ENCODE results near the gene NUP205.
"Not testable (repeated sequence)": the region's sequence is repeated elsewhere in the genome, so short reads cannot be mapped to it uniquely, and the experiment has no call there.

Gene NUP205

GRCh38 chr7:135620980-135621850 lies 63.5 kb downstream of the NUP205 start:
- no peaks in the 10 kb centered on the region for H3K9me3 ChIP-seq (ENCODE audit: insufficient read depth, low read length, severe bottlenecking)
- H3K27me3 ChIP-seq (ENCODE audit: insufficient read depth, low read length, poor library complexity): no peaks in the 10 kb centered on the region
- H3K4me1 ChIP-seq (ENCODE audit: insufficient read depth, low read length): no peaks in the 10 kb centered on the region
- no peak overlapping the region for H3K9ac ChIP-seq (ENCODE audit: low read depth, low read length)
- H3K4me3 ChIP-seq (ENCODE audit: low read depth in 1 of 2, low read length in 2 of 2): no peak overlapping the region
- H2AFZ ChIP-seq (ENCODE audit: low read depth, low read length): no peak overlapping the region
- TF ChIP-seq, protein P1, sequence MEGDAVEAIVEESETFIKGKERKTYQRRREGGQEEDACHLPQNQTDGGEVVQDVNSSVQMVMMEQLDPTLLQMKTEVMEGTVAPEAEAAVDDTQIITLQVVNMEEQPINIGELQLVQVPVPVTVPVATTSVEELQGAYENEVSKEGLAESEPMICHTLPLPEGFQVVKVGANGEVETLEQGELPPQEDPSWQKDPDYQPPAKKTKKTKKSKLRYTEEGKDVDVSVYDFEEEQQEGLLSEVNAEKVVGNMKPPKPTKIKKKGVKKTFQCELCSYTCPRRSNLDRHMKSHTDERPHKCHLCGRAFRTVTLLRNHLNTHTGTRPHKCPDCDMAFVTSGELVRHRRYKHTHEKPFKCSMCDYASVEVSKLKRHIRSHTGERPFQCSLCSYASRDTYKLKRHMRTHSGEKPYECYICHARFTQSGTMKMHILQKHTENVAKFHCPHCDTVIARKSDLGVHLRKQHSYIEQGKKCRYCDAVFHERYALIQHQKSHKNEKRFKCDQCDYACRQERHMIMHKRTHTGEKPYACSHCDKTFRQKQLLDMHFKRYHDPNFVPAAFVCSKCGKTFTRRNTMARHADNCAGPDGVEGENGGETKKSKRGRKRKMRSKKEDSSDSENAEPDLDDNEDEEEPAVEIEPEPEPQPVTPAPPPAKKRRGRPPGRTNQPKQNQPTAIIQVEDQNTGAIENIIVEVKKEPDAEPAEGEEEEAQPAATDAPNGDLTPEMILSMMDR (IDR thresholded peaks at IDR 0.05; ENCODE audit: borderline replicate concordance, extremely low read depth, low read length, poor library complexity, severe bottlenecking): peak; percentile 83
- TF ChIP-seq EZH2 (IDR thresholded peaks at IDR 0.05; ENCODE audit: borderline replicate concordance, low read depth, low read length, severe bottlenecking): no peak
- no peaks in the 10 kb centered on the region for H3K79me2 ChIP-seq (ENCODE audit: insufficient read depth, low read length)
- H3K36me3 ChIP-seq (ENCODE audit: insufficient read depth, low read length): peaks cover 88% of the 10 kb centered on the region
- ATAC-seq (ENCODE audit: insufficient read depth, low read depth) (peak; percentile 64), DNase-seq (peak; percentile 35)
- H4K20me1 ChIP-seq (ENCODE audit: insufficient read depth, low read length): no peaks in the 10 kb centered on the region
- no peak overlapping the region for H3K27ac ChIP-seq (ENCODE audit: low read length)
- H3K4me2 ChIP-seq (ENCODE audit: insufficient read depth, low read length): no peak overlapping the region

DNA sequence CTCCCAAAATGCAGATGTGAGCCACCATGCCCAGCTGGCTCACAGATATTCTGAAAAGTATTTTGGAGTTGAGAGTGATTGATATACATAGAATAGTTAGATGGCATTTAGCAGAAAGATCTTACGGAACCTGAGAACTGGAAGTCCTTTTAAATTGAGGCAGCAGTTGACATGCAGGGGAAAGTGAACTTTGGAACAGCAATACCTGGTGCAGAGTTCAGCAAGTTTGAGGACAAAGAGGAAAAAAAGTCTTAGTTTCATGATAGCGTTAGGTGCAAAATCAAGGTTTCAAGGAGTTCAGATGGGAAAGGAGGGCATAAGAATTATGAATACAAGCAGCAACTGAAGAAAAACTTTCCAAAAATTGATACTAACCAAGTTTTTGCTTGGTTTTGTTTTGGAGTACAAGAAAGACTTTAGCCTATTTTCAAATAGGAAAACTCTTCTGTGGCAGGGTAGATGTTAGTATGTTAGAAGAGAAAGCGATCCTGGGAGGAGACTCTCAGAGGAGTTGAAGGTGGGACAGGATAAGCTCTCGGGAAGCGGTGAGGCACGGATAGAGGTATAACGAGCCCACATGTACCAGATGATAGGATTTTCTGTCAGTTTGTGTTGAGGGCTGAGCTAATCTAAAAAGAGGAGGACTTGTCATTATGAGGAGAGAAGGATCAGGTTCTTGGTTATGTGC lies 76.6 kb downstream of the NUP205 start:
- no peaks in the 10 kb centered on the region for H3K79me2 ChIP-seq (ENCODE audit: insufficient read depth, low read length)
- ATAC-seq (ENCODE audit: insufficient read depth, low read depth) (no peak), DNase-seq (no peak)
- no peak for TF ChIP-seq EZH2 (IDR thresholded peaks at IDR 0.05; ENCODE audit: borderline replicate concordance, low read depth, low read length, severe bottlenecking)
- TF ChIP-seq, protein P1 (IDR thresholded peaks at IDR 0.05; ENCODE audit: borderline replicate concordance, extremely low read depth, low read length, poor library complexity, severe bottlenecking): no peak
- no peaks in the 10 kb centered on the region; the same call in 1 of the 2 replicates for H4K20me1 ChIP-seq (ENCODE audit: insufficient read depth, low read length)
- no peak overlapping the region for H3K9ac ChIP-seq (ENCODE audit: low read depth, low read length)
- H3K4me1 ChIP-seq (ENCODE audit: insufficient read depth, low read length): no peaks in the 10 kb centered on the region
- no peak overlapping the region for H3K27ac ChIP-seq (ENCODE audit: low read length)
- no peak overlapping the region for H3K4me2 ChIP-seq (ENCODE audit: insufficient read depth, low read length)
- H2AFZ ChIP-seq (ENCODE audit: low read depth, low read length): no peak overlapping the region
- no peak overlapping the region for H3K4me3 ChIP-seq (ENCODE audit: low read depth in 1 of 2, low read length in 2 of 2)
- no peaks in the 10 kb centered on the region for H3K9me3 ChIP-seq (ENCODE audit: insufficient read depth, low read length, severe bottlenecking)
- H3K36me3 ChIP-seq (ENCODE audit: insufficient read depth, low read length): peaks cover 92% of the 10 kb centered on the region
- H3K27me3 ChIP-seq (ENCODE audit: insufficient read depth, low read length, poor library complexity): no peaks in the 10 kb centered on the region

DNA sequence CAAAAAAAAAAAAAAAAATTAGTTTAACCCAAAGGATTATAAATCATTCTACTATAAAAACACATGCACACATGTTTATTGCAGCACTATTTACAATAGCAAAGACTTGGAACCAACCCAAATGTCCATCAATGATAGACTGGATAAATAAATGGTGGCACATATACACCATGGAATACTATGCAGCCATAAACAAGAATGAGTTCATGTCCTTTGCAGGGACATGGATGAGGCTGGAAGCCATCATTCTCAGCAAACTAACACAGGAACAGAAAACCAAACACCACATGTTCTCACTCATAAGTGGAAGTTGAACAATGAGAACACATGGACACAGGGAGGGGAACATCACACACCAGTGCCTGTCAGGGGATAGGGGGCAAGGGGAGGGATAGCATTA lies 82.0 kb downstream of the NUP205 start:
- not testable (repeated sequence) for H3K4me1 ChIP-seq (ENCODE audit: insufficient read depth, low read length); H3K9ac ChIP-seq (ENCODE audit: low read depth, low read length); H2AFZ ChIP-seq (ENCODE audit: low read depth, low read length); H3K79me2 ChIP-seq (ENCODE audit: insufficient read depth, low read length); H3K9me3 ChIP-seq (ENCODE audit: insufficient read depth, low read length, severe bottlenecking); H3K27me3 ChIP-seq (ENCODE audit: insufficient read depth, low read length, poor library complexity); DNase-seq; H3K4me2 ChIP-seq (ENCODE audit: insufficient read depth, low read length); H3K27ac ChIP-seq (ENCODE audit: low read length); ATAC-seq (ENCODE audit: insufficient read depth, low read depth); H3K4me3 ChIP-seq (ENCODE audit: low read depth in 1 of 2, low read length in 2 of 2); H4K20me1 ChIP-seq (ENCODE audit: insufficient read depth, low read length)
- H3K36me3 ChIP-seq (ENCODE audit: insufficient read depth, low read length): peaks cover 99% of the 10 kb centered on the region

GRCh38 chr7:135644154-135644553 lies 86.4 kb downstream of the NUP205 start:
- H3K4me2 ChIP-seq (ENCODE audit: insufficient read depth, low read length): no peak overlapping the region
- TF ChIP-seq, protein P1 (IDR thresholded peaks at IDR 0.05; ENCODE audit: borderline replicate concordance, extremely low read depth, low read length, poor library complexity, severe bottlenecking): no peak
- TF ChIP-seq EZH2 (IDR thresholded peaks at IDR 0.05; ENCODE audit: borderline replicate concordance, low read depth, low read length, severe bottlenecking): no peak
- H3K36me3 ChIP-seq (ENCODE audit: insufficient read depth, low read length): peaks cover 96% of the 10 kb centered on the region
- no peaks in the 10 kb centered on the region for H3K4me1 ChIP-seq (ENCODE audit: insufficient read depth, low read length)
- H3K9me3 ChIP-seq (ENCODE audit: insufficient read depth, low read length, severe bottlenecking): no peaks in the 10 kb centered on the region
- H3K27ac ChIP-seq (ENCODE audit: low read length): no peak overlapping the region
- H3K9ac ChIP-seq (ENCODE audit: low read depth, low read length): no peak overlapping the region
- H3K79me2 ChIP-seq (ENCODE audit: insufficient read depth, low read length): no peaks in the 10 kb centered on the region
- ATAC-seq (ENCODE audit: insufficient read depth, low read depth) (no peak), DNase-seq (no peak)
- H2AFZ ChIP-seq (ENCODE audit: low read depth, low read length): no peak overlapping the region
- H3K27me3 ChIP-seq (ENCODE audit: insufficient read depth, low read length, poor library complexity): no peaks in the 10 kb centered on the region
- H4K20me1 ChIP-seq (ENCODE audit: insufficient read depth, low read length): no peaks in the 10 kb centered on the region; the same call in 1 of the 2 replicates
- H3K4me3 ChIP-seq (ENCODE audit: low read depth in 1 of 2, low read length in 2 of 2): no peak overlapping the region

All from DND-41 (cell line).